MM.1S (cell line): Measurements from ENCODE around the gene HOXC10.

ENCODE experiments used
- EZH2 ChIP-seq: fragments of 300-600 bp; sonication (generic); optimal IDR thresholded peaks from 2 replicates; pipeline ENCODE3; 2017; ENCODE audit warnings: low read depth, mild to moderate bottlenecking, antibody characterized with exemption, low read length, mixed read lengths
- TF ChIP-seq, protein P1 (sequence below): fragments of 300-600 bp; sonication (generic); IDR thresholded peaks from 2 replicates; pipeline ENCODE4 v1.5.1; 2016; ENCODE audit warnings: antibody characterized with exemption, low read length, mixed read lengths

DNA sequence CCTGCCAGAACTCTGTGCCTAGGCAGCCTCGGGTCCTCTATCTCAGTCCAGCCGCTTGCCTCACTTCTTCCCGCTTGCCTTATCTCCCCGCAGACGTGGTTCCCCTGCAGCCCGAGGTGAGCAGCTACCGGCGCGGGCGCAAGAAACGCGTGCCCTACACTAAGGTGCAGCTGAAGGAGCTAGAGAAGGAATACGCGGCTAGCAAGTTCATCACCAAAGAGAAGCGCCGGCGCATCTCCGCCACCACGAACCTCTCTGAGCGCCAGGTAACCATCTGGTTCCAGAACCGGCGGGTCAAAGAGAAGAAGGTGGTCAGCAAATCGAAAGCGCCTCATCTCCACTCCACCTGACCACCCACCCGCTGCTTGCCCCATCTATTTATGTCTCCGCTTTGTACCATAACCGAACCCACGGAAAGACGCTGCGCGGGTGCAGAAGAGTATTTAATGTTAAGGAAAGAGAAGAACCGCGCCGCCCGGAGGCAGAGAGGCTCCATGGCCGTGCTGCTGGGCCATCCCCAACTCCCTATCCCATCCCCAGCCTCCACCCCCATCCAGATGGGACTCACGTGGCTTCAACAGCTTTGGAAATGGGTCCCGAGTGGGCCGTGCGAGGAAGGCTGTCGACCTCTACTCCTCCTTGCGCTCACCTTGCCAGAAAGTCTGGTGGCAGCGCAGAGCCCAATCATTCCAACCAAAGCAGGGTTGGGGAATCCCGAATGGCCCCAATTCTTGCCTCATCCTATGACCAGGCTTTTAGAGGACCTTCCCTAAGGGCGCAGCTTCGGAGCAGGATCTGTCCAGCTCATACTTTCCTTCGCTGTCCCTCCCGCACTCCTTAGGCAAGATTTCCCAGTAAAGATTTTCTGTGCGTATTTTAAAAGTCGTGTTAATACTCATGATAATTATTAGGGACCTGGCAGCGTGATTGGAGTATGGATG lies 39.8 kb upstream of the HOXC10 start:
- TF ChIP-seq, protein P1, sequence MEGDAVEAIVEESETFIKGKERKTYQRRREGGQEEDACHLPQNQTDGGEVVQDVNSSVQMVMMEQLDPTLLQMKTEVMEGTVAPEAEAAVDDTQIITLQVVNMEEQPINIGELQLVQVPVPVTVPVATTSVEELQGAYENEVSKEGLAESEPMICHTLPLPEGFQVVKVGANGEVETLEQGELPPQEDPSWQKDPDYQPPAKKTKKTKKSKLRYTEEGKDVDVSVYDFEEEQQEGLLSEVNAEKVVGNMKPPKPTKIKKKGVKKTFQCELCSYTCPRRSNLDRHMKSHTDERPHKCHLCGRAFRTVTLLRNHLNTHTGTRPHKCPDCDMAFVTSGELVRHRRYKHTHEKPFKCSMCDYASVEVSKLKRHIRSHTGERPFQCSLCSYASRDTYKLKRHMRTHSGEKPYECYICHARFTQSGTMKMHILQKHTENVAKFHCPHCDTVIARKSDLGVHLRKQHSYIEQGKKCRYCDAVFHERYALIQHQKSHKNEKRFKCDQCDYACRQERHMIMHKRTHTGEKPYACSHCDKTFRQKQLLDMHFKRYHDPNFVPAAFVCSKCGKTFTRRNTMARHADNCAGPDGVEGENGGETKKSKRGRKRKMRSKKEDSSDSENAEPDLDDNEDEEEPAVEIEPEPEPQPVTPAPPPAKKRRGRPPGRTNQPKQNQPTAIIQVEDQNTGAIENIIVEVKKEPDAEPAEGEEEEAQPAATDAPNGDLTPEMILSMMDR = no peak
- TF ChIP-seq EZH2 = peak; percentile 17
